Left ventricle myocardium inferior (tissue), 1 donor: ENCODE measurements around the gene BCS1L. TPM values are rescaled to one million over a fixed set of nuclear protein-coding genes. Genes with fewer than 3 reads are reported as not detected.
A peak's percentile ranks its signal among the peaks of the same experiment; 100 is the strongest.
"Not testable (repeated sequence)": the region's sequence is repeated elsewhere in the genome, so short reads cannot be mapped to it uniquely, and the experiment has no call there.

Experiments used
- DNase-seq: peaks from one replicate; pipeline ENCODE4 v3.0.0-alpha.2; 2020
- H3K27ac ChIP-seq: fragments of 200-600 bp; replicated peaks from 2 replicates; pipeline ENCODE4 v1.8.0; 2021
- H3K27me3 ChIP-seq: fragments of 200-600 bp; 2 replicates; pipeline ENCODE4 v1.8.0; 2021; ENCODE audit warnings: low read depth
- H3K36me3 ChIP-seq: fragments of 200-600 bp; 2 replicates; pipeline ENCODE4 v1.8.0; 2021
- H3K4me1 ChIP-seq: fragments of 200-600 bp; 2 replicates; pipeline ENCODE4 v1.8.0; 2021
- H3K4me3 ChIP-seq: fragments of 200-600 bp; 2 replicates; pipeline ENCODE4 v1.8.0; 2021; ENCODE audit warnings: mild to moderate bottlenecking, moderate library complexity
- H3K9me3 ChIP-seq: fragments of 200-600 bp; replicated peaks from 2 replicates; pipeline ENCODE4 v1.8.0; 2021
- CTCF ChIP-seq: fragments of 200-600 bp; IDR thresholded peaks from 2 replicates; pipeline ENCODE4 v1.8.0; 2021; ENCODE audit warnings: antibody characterized with exemption, mild to moderate bottlenecking, borderline replicate concordance
- intact Hi-C: fragments of 100-400 bp; cut with micrococcal nuclease; formaldehyde crosslinking; loops from one replicate; pipeline ENCODE4 v1.11.0; 2022
- total RNA-seq: library from RNA; stranded (reverse); fragmentation: NEBNext Ultra II Directional; extraction: Animal tissue kit (Norgen Biotek cat#: 25700); gene quantifications from one replicate; pipeline ENCODE4 v1.2.1, GENCODE V29; 2021
- donor health status: DM: no; HTN: yes; CAD: no; lungs with severe emphysema.

Gene BCS1L
- total RNA-seq, 1 donor from 2014 or later, result 48.6 TPM

- H3K4me3 ChIP-seq, result peak within 1 kb of the TSS; percentile 84
- DNase-seq, result peak; percentile 82
- H3K36me3 ChIP-seq, result peaks cover 27% of the 10 kb centered on the region
Observed at GRCh38 chr2:218671654-218672566, 12.4 kb downstream of the BCS1L start, which contains the start of the genes RNF25 and STK36. Gene RNF25, minus strand, starts transcription at chr2:218672002. Its CDS starts 32 bp downstream, at chr2:218671970. Gene STK36, plus strand, starts transcription at chr2:218672086. Its CDS starts 744 bp downstream, at chr2:218672830.

GRCh38 chr2:218679119-218679518 is 19.6 kb downstream of the BCS1L start:
- Histone ChIP-seq H3K27ac (no peak overlapping the region), H3K9me3 (no peaks in the 10 kb centered on the region), H3K4me1 (no peaks in the 10 kb centered on the region), H3K27me3 (no peaks in the 10 kb centered on the region), H3K4me3 (no peak overlapping the region), H3K36me3 (peaks cover 49% of the 10 kb centered on the region)
- TF ChIP-seq CTCF, result no peak
- DNase-seq, result no peak
- intact Hi-C loops, result no loop called here

More at GRCh38 chr2:218671654-218672566, 12.4 kb downstream of the BCS1L start, which contains the start of the genes RNF25 and STK36:
- intact Hi-C loops, result no loop called here
- no peak for TF ChIP-seq CTCF
- H3K27me3 ChIP-seq, result no peaks in the 10 kb centered on the region
- H3K27ac ChIP-seq, result peak within 1 kb of the TSS; percentile 83
- H3K9me3 ChIP-seq, result no peaks in the 10 kb centered on the region
- peaks cover 23% of the 10 kb centered on the region for H3K4me1 ChIP-seq

GRCh38 chr2:218680061-218680460 is 20.6 kb downstream of the BCS1L start:
- Histone ChIP-seq H3K4me3 (no peak overlapping the region), H3K27me3 (no peaks in the 10 kb centered on the region), H3K36me3 (peaks cover 49% of the 10 kb centered on the region), H3K9me3 (no peaks in the 10 kb centered on the region), H3K4me1 (no peaks in the 10 kb centered on the region), H3K27ac (no peak overlapping the region)
- intact Hi-C loops, result no loop called here
- no peak for DNase-seq
- TF ChIP-seq CTCF, result no peak

- TF ChIP-seq CTCF, result peak; percentile 87
- H3K36me3 ChIP-seq, result peaks cover 40% of the 10 kb centered on the region
- not testable (repeated sequence) for DNase-seq
Observed at GRCh38 chr2:218687400-218688060, 28.0 kb downstream of the BCS1L start.

GRCh38 chr2:218691234-218691633 is 31.8 kb downstream of the BCS1L start:
- no peak for TF ChIP-seq CTCF
- no peak for DNase-seq
- peaks cover 64% of the 10 kb centered on the region for H3K36me3 ChIP-seq
- peaks cover 8% of the 10 kb centered on the region for H3K4me1 ChIP-seq
- H3K4me3 ChIP-seq, result no peak overlapping the region
- H3K27ac ChIP-seq, result no peak overlapping the region
- no peaks in the 10 kb centered on the region for H3K9me3 ChIP-seq
- intact Hi-C loops, result no loop called here
- H3K27me3 ChIP-seq, result no peaks in the 10 kb centered on the region

More at GRCh38 chr2:218687400-218688060, 28.0 kb downstream of the BCS1L start:
- H3K4me1 ChIP-seq, H3K27me3 ChIP-seq, intact Hi-C loops, H3K27ac ChIP-seq, H3K9me3 ChIP-seq, H3K4me3 ChIP-seq: not testable (repeated sequence)
